Stimulated activated CD4-positive, alpha-beta T cell treated with anti-CD3 and anti-CD28 coated beads, Interleukin-12 subunit alpha, Interleukin-12 subunit beta, amount 100 ng/mL, for 24 hours (primary cell): ENCODE data around the gene EPHB1.
"Not testable (repeated sequence)": the region's sequence is repeated elsewhere in the genome, so short reads cannot be mapped to it uniquely, and the experiment has no call there.

Experiments
- DNase-seq, 2 experiments: peaks; one replicate each; pipeline ENCODE4 v3.0.0-alpha.2; 2020; ENCODE audit warnings: low read depth in 2 of 2

EPHB1 gene

GRCh38 chr3:135084405-135084804 lies 289.3 kb downstream of the EPHB1 start:
- DNase-seq = no peak

GRCh38 chr3:135084976-135085375 lies 289.9 kb downstream of the EPHB1 start:
- DNase-seq = no peak

DNA sequence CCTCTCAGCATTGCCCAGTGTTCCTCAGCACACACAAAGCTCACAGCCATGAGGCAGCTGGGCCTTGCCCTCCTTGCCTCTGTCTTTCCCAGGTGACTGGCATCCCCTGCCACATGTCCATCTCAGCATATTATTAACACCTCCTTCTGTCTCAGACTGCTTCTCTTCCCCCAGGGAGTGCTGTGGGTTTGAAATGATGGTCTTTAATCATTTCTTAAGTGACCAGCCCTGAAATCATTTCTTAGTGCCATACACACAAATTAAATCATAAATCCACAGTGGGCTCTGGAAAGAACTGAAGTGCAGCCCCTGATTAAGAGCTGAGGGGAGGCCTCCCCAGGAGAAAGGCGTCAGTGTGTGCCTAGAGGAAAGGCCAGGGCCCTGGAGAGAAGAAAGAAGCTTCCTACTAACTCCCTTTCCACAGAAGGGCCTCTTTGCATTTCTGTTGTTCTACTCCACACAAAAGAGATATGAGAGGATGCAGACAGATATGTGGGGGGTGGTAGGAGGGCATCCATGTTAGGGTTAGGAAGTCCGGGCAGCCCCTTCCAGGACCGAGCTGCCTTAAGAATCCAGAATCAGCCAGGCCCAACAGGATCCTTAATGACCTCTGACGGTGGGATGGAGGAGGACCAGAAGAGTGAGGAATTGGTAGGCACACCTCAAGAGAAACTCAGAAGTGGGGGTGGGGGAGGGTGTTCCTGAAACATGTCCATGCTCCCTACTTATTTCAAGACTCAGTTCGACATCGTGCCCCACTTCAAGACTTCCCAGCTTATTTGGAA lies 290.8 kb downstream of the EPHB1 start:
- DNase-seq = no peak

- DNase-seq = no peak
Observed at GRCh38 chr3:135087782-135088181, 292.7 kb downstream of the EPHB1 start.

DNA sequence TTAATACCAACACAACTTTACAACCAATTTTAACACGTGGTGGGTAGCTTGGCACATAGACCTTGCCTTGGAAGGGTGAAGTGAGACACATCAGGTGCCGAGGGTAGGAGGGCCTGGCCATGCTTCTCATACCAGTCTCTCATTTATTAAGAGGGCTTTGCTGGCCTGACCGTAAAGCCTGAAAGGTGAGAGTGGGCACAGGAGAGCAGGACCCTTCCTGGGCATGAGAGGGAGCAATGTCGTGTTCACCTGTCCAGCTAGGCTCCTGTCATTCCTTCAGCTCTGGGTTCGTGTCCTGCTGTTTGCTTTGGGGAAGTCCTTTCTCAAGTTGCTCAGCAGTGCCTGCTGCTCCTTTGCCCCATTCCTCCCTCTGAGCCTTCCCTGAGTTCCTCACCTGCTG lies 294.4 kb downstream of the EPHB1 start:
- no peak for DNase-seq

GRCh38 chr3:135090020-135090717 lies 295.1 kb downstream of the EPHB1 start:
- no peak for DNase-seq

DNA sequence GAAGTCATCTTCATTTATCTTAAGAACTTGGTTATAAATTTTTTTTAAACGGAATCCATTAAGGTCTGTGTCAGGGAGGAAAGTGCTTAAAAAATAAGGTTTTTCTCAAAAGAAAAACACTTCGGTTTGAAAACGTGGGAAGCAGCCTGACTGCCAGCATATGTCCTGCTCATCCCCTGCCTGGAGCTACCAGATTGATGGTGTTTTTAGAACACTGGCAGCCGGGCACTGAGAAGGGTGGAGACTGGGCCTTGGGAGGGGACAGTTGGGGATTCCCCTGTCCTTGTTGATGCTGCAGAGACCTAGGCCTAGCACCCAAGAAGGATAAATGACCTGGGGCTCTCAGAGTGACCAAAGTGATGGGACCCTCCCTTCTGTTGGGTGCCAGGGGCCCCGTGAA lies 296.9 kb downstream of the EPHB1 start:
- no peak for DNase-seq

GRCh38 chr3:135093121-135093520 lies 298.1 kb downstream of the EPHB1 start:
- no peak for DNase-seq

- DNase-seq = no peak
Observed at GRCh38 chr3:135097276-135097946, 302.4 kb downstream of the EPHB1 start.

- no peak for DNase-seq
Observed at GRCh38 chr3:135099734-135100355, 304.8 kb downstream of the EPHB1 start.

GRCh38 chr3:135100366-135100765 lies 305.3 kb downstream of the EPHB1 start:
- DNase-seq = no peak

GRCh38 chr3:135103917-135104316 lies 308.9 kb downstream of the EPHB1 start:
- no peak for DNase-seq

- DNase-seq = no peak
Observed at GRCh38 chr3:135106445-135106844, 311.4 kb downstream of the EPHB1 start.

GRCh38 chr3:135107043-135107442 lies 312.0 kb downstream of the EPHB1 start:
- DNase-seq = no peak

GRCh38 chr3:135109681-135110080 lies 314.6 kb downstream of the EPHB1 start:
- DNase-seq = no peak

DNA sequence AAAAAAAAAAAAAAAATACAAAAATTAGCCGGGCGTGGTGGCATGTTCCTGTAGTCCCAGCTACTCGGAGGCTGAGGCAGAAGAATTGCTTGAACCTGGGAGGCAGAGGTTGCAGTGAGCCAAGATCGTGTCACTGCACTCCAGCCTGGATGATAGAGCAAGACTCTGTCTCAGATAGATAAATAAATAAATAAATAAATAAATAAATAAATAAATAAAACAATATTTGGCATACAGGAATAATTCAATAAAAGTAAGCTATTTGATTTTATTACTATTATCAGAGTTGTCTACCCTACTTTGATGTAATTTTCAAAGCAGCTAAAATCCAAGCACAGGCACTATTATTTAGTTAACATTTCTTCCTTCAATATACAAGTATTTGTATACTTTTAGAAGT lies 319.5 kb downstream of the EPHB1 start:
- DNase-seq = not testable (repeated sequence)

- no peak for DNase-seq
Observed at GRCh38 chr3:135117977-135118376, 322.9 kb downstream of the EPHB1 start.

DNA sequence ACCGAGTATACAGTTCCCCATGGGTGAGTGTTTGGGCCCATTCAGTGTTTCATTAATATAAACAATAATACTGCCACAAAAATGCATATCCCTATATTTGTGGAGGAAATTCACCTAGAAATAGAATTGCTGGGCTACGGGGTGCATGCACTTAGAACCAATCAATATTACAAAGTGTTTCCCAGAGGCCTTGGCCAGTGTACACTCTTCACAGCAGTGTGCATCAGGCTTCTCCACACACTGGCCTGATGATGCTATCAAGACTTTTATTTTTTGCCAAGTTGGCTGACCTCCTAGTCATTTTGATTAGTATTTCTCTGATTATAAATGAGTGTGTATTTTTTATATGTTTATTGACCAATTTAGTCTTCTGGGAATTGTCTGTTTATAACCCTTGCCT lies 323.7 kb downstream of the EPHB1 start:
- DNase-seq = no peak

DNA sequence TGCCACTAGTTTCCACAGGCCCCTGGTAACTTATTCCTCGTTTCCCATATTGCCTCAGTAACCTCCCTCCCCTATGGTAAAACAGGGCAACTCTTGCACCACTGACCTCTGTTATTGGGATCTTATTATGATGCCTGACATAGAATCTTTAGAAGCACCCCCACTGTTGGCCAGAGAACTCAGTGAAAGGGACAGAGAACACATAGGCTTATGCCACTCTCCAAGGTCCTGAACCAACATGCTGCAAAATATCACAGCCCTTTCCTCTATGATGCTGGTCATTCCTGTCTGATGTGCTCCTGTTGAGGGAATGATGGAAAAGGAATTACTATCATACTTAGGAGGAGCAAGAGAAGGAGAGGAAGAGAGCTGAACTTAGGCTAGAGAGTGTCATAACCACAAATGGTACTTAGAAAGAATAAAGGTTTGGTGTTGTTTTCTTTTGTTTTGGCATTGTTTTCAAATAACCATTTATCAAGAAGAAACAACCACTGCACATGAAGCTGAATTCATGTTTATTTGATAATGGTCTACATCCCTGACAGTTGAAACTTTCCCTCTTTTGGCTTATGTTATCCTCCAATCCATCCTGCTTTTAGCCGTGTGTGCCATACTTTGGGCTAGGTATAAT lies 330.2 kb downstream of the EPHB1 start:
- no peak for DNase-seq

DNA sequence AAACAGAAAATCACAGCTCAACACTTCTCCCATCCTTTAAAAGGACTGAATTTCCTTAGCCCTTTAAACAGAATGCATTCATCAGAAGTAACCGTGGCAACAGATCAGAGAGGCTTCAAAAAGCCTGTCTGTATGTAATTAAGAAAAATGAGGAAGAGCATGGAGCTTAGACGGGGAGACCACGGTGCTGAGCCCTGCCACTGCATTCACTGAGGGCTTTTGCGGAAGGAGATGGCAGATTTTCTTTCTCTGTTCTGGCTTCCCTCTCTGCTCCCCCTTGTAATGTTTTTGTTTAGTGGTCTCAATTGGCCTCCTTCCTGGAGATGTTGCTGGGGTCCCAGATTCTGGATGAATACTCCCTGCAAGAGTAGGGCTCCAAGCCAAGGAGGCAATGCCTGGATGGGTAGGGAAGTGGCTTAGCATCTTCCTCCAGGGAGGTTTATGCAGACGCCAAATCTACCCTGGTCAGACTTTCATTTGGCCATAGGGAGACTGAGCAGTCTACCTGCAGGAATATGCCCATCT lies 332.9 kb downstream of the EPHB1 start:
- no peak for DNase-seq

GRCh38 chr3:135128818-135129217 lies 333.8 kb downstream of the EPHB1 start:
- no peak for DNase-seq

DNA sequence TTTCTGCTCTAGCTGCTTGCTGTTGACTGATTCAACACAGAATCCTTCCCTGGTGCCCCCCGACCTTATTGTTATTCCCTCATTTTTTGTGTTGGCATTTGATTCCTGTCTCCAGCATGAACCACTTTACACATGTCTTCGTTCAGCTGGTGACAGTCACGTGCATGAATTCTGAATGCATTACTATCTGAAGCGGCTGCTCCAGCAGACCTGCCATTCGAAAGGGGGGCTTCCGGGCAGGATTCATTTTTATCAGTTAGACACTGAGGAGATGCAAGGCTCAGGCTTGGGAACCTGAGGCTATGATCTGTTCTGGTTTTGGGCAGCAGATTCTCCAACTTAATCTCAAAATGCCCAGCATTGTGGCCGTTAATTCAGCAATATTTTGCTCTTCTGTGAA lies 336.2 kb downstream of the EPHB1 start:
- no peak for DNase-seq
